Measurements from ENCODE around the gene THBS2.

The THBS2 gene

GRCh38 chr6:169177516-169178166 is 76.0 kb downstream of the THBS2 start:
- DNase-seq, result no peak

GRCh38 chr6:169176361-169176991 is 77.2 kb downstream of the THBS2 start:
- DNase-seq, result no peak

GRCh38 chr6:169175360-169175887 is 78.2 kb downstream of the THBS2 start:
- DNase-seq, result no peak

GRCh38 chr6:169174516-169175359 is 78.9 kb downstream of the THBS2 start:
- DNase-seq, result no peak

GRCh38 chr6:169173532-169174268 is 79.9 kb downstream of the THBS2 start:
- DNase-seq, result no peak

GRCh38 chr6:169172946-169173345 is 80.7 kb downstream of the THBS2 start:
- DNase-seq, result no peak

- DNase-seq, result no peak
Measured at GRCh38 chr6:169172456-169172855, 81.2 kb downstream of the THBS2 start.

GRCh38 chr6:169171951-169172350 is 81.7 kb downstream of the THBS2 start:
- DNase-seq, result no peak

GRCh38 chr6:169171016-169171415 is 82.6 kb downstream of the THBS2 start:
- no peak for DNase-seq

GRCh38 chr6:169170583-169170955 is 83.1 kb downstream of the THBS2 start:
- DNase-seq, result no peak

GRCh38 chr6:169169941-169170582 is 83.6 kb downstream of the THBS2 start:
- no peak for DNase-seq

GRCh38 chr6:169169375-169169774 is 84.3 kb downstream of the THBS2 start:
- no peak for DNase-seq

GRCh38 chr6:169168706-169169105 is 84.9 kb downstream of the THBS2 start:
- no peak for DNase-seq

GRCh38 chr6:169168302-169168630 is 85.4 kb downstream of the THBS2 start:
- DNase-seq, result no peak

GRCh38 chr6:169167581-169168301 is 85.9 kb downstream of the THBS2 start:
- no peak for DNase-seq

GRCh38 chr6:169166896-169167580 is 86.6 kb downstream of the THBS2 start:
- DNase-seq, result no peak

Measured in CD4-positive, alpha-beta T cell treated with Interleukin-17A for 4 hours (primary cell).